Peyer's patch (tissue), 4 donors: ENCODE data around the gene DIS3L2.

Source experiments
- POLR2A ChIP-seq, 2 donors: fragments of 450-650 bp; IDR thresholded peaks; one replicate each; pipeline ENCODE4 v1.5.1; 2017; ENCODE audit warnings: antibody characterized with exemption in 2 of 2, mild to moderate bottlenecking in 2 of 2, moderate library complexity in 2 of 2
- TF ChIP-seq, protein P1 (sequence below), 6 experiments: fragments of 450-650 bp in 4 of 6; fragments of 200-600 bp in 2 of 6; sonication (generic) in 1 of 6; IDR thresholded peaks; one replicate each; pipeline ENCODE4 v1.5.1; 2017 to 2019; ENCODE audit warnings: antibody characterized with exemption in 6 of 6, mild to moderate bottlenecking in 3 of 6, moderate library complexity in 1 of 6

DNA sequence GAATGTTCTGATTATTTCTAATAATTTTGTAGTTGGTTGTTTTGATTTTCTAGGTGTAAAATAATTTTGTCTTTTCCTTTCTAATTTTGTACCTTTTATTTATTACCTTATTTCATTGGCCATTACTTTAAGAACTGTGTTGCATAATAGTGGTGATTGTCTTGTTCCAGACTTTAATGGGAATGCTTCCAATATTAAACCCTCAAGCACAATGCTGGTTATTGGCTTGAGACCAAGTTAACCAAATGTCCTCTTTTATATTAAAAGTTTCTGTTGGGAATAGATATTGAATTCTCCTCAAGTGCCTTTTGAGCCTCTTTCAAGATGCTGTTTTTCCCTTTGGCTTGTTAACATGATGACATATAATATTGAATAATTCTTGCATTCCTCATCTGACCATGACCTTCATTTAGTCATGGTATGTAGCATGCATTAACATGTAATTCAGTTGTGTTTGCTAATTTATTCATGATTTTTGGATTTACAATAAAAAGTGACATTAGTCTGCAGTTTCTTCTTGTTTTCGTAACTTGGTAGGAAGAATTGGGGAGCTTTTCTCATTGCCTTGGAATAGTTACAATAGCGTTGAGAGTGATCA is 141.7 kb downstream of the DIS3L2 start:
- TF ChIP-seq, protein P1, sequence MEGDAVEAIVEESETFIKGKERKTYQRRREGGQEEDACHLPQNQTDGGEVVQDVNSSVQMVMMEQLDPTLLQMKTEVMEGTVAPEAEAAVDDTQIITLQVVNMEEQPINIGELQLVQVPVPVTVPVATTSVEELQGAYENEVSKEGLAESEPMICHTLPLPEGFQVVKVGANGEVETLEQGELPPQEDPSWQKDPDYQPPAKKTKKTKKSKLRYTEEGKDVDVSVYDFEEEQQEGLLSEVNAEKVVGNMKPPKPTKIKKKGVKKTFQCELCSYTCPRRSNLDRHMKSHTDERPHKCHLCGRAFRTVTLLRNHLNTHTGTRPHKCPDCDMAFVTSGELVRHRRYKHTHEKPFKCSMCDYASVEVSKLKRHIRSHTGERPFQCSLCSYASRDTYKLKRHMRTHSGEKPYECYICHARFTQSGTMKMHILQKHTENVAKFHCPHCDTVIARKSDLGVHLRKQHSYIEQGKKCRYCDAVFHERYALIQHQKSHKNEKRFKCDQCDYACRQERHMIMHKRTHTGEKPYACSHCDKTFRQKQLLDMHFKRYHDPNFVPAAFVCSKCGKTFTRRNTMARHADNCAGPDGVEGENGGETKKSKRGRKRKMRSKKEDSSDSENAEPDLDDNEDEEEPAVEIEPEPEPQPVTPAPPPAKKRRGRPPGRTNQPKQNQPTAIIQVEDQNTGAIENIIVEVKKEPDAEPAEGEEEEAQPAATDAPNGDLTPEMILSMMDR (IDR thresholded peaks at IDR 0.05) = no peak
- TF ChIP-seq POLR2A (IDR thresholded peaks at IDR 0.05) = no peak
